Measurements from ENCODE around the gene EPHB1.

Gene EPHB1

GRCh38 chr3:135272026-135272669 lies 477.1 kb downstream of the EPHB1 start:
- DNase-seq (ENCODE audit: low read depth in 1 of 2, low spot score in 1 of 2) = no peak

GRCh38 chr3:135292162-135292561 lies 497.1 kb downstream of the EPHB1 start:
- DNase-seq (ENCODE audit: low read depth in 1 of 2, low spot score in 1 of 2) = no peak

DNA sequence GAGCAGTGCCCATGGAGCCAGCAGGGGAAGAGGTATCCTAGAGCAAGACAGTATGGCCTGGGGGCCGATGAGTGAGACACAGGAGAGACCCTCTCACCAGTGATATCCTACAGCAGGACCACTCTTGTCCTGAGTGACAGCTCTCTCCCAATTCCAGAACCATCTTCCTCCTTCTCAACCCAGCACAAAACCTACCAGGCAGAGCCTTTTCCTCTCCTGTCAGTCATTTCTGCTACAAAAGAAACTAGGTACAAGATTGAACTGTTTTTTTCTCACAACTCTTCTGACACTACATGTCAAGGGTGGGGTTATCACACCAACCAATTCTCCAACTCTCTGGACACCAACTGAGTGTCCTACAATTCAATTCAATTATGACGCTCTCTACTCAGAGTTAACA lies 506.6 kb downstream of the EPHB1 start:
- DNase-seq (ENCODE audit: low read depth in 1 of 2, low spot score in 1 of 2) = no peak

- DNase-seq (ENCODE audit: low read depth in 1 of 2, low spot score in 1 of 2) = no peak
Measured at GRCh38 chr3:135304378-135304777, 509.3 kb downstream of the EPHB1 start.
